ACC112 (cell line): ENCODE data around the gene RAB21.

Experiments
- H2AFZ ChIP-seq: fragments of 200-600 bp; sonication (generic); one replicate; pipeline ENCODE4 v1.6.0; 2017; ENCODE audit warnings: antibody characterized with exemption, low read length; ENCODE audit not compliant: unreplicated experiment
- H3K27ac ChIP-seq: fragments of 200-600 bp; sonication (generic); 2 replicates; pipeline ENCODE4 v1.5.1; 2014; ENCODE audit warnings: low read depth, mild to moderate bottlenecking, antibody characterized with exemption, low read length, moderate library complexity
- H3K27me3 ChIP-seq: fragments of 200-600 bp; sonication (generic); 2 replicates; pipeline ENCODE4 v1.6.1; 2014; ENCODE audit warnings: mild to moderate bottlenecking, antibody characterized with exemption, low read length, moderate library complexity, mixed read lengths; ENCODE audit not compliant: insufficient read depth
- H3K36me3 ChIP-seq: fragments of 200-600 bp; sonication (generic); 2 replicates; pipeline ENCODE4 v1.6.1; 2016; ENCODE audit warnings: mild to moderate bottlenecking, antibody characterized with exemption, low read length, moderate library complexity, mixed read lengths; ENCODE audit not compliant: insufficient read depth
- H3K4me1 ChIP-seq: fragments of 200-600 bp; sonication (generic); one replicate; pipeline ENCODE4 v1.6.1; 2016; ENCODE audit warnings: low read length, mixed read lengths; ENCODE audit not compliant: insufficient read depth, unreplicated experiment, control insufficient read depth
- H3K4me3 ChIP-seq: fragments of 200-600 bp; sonication (generic); 2 replicates; pipeline ENCODE4 v1.5.1; 2014; ENCODE audit warnings: mild to moderate bottlenecking, low read depth, low read length
- H3K79me2 ChIP-seq: fragments of 200-600 bp; sonication (generic); one replicate; pipeline ENCODE4 v1.6.0; 2016; ENCODE audit warnings: low read length; ENCODE audit not compliant: control insufficient read depth, unreplicated experiment, insufficient read depth

Gene RAB21, protein sequence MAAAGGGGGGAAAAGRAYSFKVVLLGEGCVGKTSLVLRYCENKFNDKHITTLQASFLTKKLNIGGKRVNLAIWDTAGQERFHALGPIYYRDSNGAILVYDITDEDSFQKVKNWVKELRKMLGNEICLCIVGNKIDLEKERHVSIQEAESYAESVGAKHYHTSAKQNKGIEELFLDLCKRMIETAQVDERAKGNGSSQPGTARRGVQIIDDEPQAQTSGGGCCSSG

GRCh38 chr12:71754461-71755145 is at the start of gene RAB21:
RAB21 (plus strand) TSS chr12:71754863; CDS start chr12:71755130, 267 bp downstream.
- peak within 1 kb of the TSS; percentile 81 for H2AFZ ChIP-seq
- H3K79me2 ChIP-seq: peaks cover 48% of the 10 kb centered on the region
- H3K4me3 ChIP-seq: peak within 1 kb of the TSS; percentile 93
- H3K36me3 ChIP-seq: peaks cover 28% of the 10 kb centered on the region
- peak within 1 kb of the TSS; percentile 73 for H3K27ac ChIP-seq
- peaks cover 21% of the 10 kb centered on the region for H3K27me3 ChIP-seq
- peaks cover 8% of the 10 kb centered on the region for H3K4me1 ChIP-seq

- peaks cover 12% of the 10 kb centered on the region for H3K4me1 ChIP-seq
- no peaks in the 10 kb centered on the region for H3K27me3 ChIP-seq
- H2AFZ ChIP-seq: no peak overlapping the region
- H3K79me2 ChIP-seq: no peaks in the 10 kb centered on the region
- H3K27ac ChIP-seq: no peak overlapping the region
- H3K36me3 ChIP-seq: no peaks in the 10 kb centered on the region
- no peak overlapping the region for H3K4me3 ChIP-seq
Observed at GRCh38 chr12:71704920-71705319, 49.7 kb upstream of the RAB21 start.

GRCh38 chr12:71708658-71709057 is 46.0 kb upstream of the RAB21 start:
- H3K4me1 ChIP-seq: peaks cover 23% of the 10 kb centered on the region
- no peaks in the 10 kb centered on the region for H3K79me2 ChIP-seq
- H3K27me3 ChIP-seq: no peaks in the 10 kb centered on the region
- no peaks in the 10 kb centered on the region; the same call in 1 of the 2 replicates for H3K36me3 ChIP-seq
- no peak overlapping the region for H3K4me3 ChIP-seq
- no peak overlapping the region for H3K27ac ChIP-seq
- H2AFZ ChIP-seq: no peak overlapping the region

DNA sequence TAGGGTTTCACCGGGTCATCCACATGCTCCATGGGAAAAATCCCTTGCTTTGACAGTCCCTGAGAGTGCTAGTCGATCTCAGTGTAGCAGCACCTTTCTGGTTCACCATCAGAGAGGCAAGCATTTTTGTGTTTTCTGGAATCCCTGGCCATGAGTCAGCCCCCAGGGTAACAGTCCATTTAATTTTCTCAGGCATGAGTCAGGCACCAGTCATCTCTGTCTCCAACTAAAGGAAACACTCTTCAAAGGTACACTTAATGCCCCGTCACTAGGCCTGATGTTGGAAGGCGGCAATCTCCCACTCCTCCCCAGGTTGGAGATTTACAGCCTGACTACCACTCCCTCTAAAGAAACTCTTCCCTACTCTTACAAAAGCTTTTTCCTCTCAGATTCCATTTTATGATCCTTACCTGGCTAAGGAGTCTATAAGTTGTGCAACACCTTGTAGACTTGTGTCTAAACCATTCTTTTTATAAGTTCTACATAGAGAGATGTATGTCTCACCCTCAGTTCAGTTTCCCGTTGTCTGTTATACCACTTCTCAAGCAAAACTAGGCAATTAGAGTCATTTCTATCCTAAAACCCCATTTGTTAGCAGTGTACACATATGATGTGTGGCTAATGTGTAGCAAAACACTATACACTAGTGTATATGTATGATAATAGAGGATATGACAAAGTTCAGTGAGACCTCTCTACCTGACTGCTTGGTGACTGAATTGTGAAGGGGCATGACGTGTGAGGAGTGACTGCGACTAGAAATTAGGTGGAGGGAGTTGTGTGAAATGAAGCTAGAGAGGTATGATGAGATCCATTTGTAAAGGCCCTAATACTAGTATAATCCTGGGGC is 44.2 kb upstream of the RAB21 start:
- H3K36me3 ChIP-seq: no peaks in the 10 kb centered on the region; the same call in 1 of the 2 replicates
- H3K4me3 ChIP-seq: peak overlapping the region; percentile 16; the same call in 1 of the 2 replicates
- H2AFZ ChIP-seq: peak overlapping the region; percentile 72
- no peaks in the 10 kb centered on the region for H3K27me3 ChIP-seq
- H3K27ac ChIP-seq: peak overlapping the region; percentile 86
- H3K4me1 ChIP-seq: peaks cover 23% of the 10 kb centered on the region
- H3K79me2 ChIP-seq: no peaks in the 10 kb centered on the region

- no peaks in the 10 kb centered on the region for H3K4me1 ChIP-seq
- H3K4me3 ChIP-seq: no peak overlapping the region
- no peaks in the 10 kb centered on the region for H3K36me3 ChIP-seq
- H3K79me2 ChIP-seq: no peaks in the 10 kb centered on the region
- H3K27me3 ChIP-seq: no peaks in the 10 kb centered on the region
- H3K27ac ChIP-seq: no peak overlapping the region
- H2AFZ ChIP-seq: no peak overlapping the region
Observed at GRCh38 chr12:71718611-71719010, 36.1 kb upstream of the RAB21 start.

- no peaks in the 10 kb centered on the region for H3K36me3 ChIP-seq
- H3K27ac ChIP-seq: no peak overlapping the region
- no peaks in the 10 kb centered on the region for H3K4me1 ChIP-seq
- no peak overlapping the region for H3K4me3 ChIP-seq
- no peaks in the 10 kb centered on the region for H3K27me3 ChIP-seq
- H3K79me2 ChIP-seq: no peaks in the 10 kb centered on the region
- no peak overlapping the region for H2AFZ ChIP-seq
Observed at GRCh38 chr12:71719647-71720370, 34.9 kb upstream of the RAB21 start.

- Histone ChIP-seq H3K79me2 (no peaks in the 10 kb centered on the region), H3K4me3 (no peak overlapping the region), H3K27me3 (no peaks in the 10 kb centered on the region), H3K4me1 (no peaks in the 10 kb centered on the region), H3K27ac (no peak overlapping the region), H3K36me3 (no peaks in the 10 kb centered on the region), H2AFZ (no peak overlapping the region)
Observed at GRCh38 chr12:71721783-71722505, 32.7 kb upstream of the RAB21 start.

DNA sequence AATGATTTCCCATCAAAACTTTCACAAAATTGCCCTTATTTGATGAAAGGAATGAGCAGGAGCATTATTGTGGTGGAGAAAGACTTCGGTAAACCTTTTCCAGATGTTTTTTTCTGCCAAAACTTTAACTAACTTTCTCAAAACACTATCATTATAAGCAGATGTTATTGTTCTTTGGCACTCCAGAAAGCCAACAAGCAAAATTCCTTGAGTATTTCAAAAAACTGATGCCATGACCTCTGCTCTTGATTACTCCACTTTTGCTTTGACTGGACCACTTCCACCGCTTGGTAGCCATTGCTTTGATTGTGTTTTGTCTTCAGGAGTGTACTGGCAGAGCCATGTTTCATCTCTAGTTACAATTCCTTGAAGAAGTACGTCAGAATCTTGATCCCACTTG is 29.7 kb upstream of the RAB21 start:
- H3K4me3 ChIP-seq: no peak overlapping the region
- no peaks in the 10 kb centered on the region for H3K79me2 ChIP-seq
- no peaks in the 10 kb centered on the region for H3K4me1 ChIP-seq
- H3K27me3 ChIP-seq: no peaks in the 10 kb centered on the region
- no peaks in the 10 kb centered on the region for H3K36me3 ChIP-seq
- H3K27ac ChIP-seq: no peak overlapping the region
- H2AFZ ChIP-seq: no peak overlapping the region

- Histone ChIP-seq H2AFZ (no peak overlapping the region), H3K36me3 (no peaks in the 10 kb centered on the region), H3K4me3 (no peak overlapping the region), H3K4me1 (no peaks in the 10 kb centered on the region), H3K27ac (no peak overlapping the region), H3K27me3 (no peaks in the 10 kb centered on the region), H3K79me2 (no peaks in the 10 kb centered on the region)
Observed at GRCh38 chr12:71726548-71726947, 28.1 kb upstream of the RAB21 start.

GRCh38 chr12:71727958-71728357 is 26.7 kb upstream of the RAB21 start:
- H3K27me3 ChIP-seq: no peaks in the 10 kb centered on the region
- no peaks in the 10 kb centered on the region for H3K4me1 ChIP-seq
- H3K79me2 ChIP-seq: no peaks in the 10 kb centered on the region
- no peak overlapping the region for H3K4me3 ChIP-seq
- H3K27ac ChIP-seq: no peak overlapping the region
- no peak overlapping the region for H2AFZ ChIP-seq
- H3K36me3 ChIP-seq: no peaks in the 10 kb centered on the region
